CD4-positive, alpha-beta T cell (primary cell): ENCODE measurements around the gene FOXE3. TPM values are rescaled to one million over a fixed set of nuclear protein-coding genes. Genes with fewer than 3 reads are reported as not detected.

Experiments
- ATAC-seq: fragments of 200-7000 bp; cut with Tn5 transposase; one replicate; pipeline ENCODE4 v1.10.0; 2022; ENCODE audit warnings: mild to moderate bottlenecking; ENCODE audit not compliant: poor library complexity
- CTCF ChIA-PET: fragments of 350-600 bp; sonication (Branson Sonifier 250); formaldehyde crosslinking; loops from one replicate; lab custom pipeline; 2021; ENCODE audit warnings: antibody characterized with exemption, inconsistent platforms; lab: Charles Lee
- POLR2A ChIA-PET: fragments of 350-600 bp; sonication (Branson Sonifier 250); formaldehyde crosslinking; loops from one replicate; lab custom pipeline; 2021; ENCODE audit warnings: antibody characterized with exemption, inconsistent platforms; lab: Charles Lee
- DNase-seq, 14 experiments: peaks; one replicate each; pipeline ENCODE4 v3.0.0-alpha.2; 2013 to 2020; ENCODE audit warnings: mixed read lengths in 2 of 14
- H3K27ac ChIP-seq, 2 donors: one replicate each; pipeline versions ENCODE4 v1.5.1 to v1.7.0; 2013; ENCODE audit warnings: low read length in 2 of 2, low read depth in 1 of 2, mild to moderate bottlenecking in 1 of 2
- H3K27me3 ChIP-seq, 2 experiments: 1 replicate in 1 of 2; 2 replicates in 1 of 2; pipeline versions ENCODE4 v1.6.1 to v1.7.0; 2013; ENCODE audit warnings: low read length in 2 of 2, control low read depth in 1 of 2, mild to moderate bottlenecking in 1 of 2, moderate library complexity in 1 of 2; ENCODE audit not compliant: insufficient read depth in 2 of 2, control insufficient read depth in 1 of 2
- H3K36me3 ChIP-seq: one replicate; pipeline ENCODE4 v1.6.1; 2013; ENCODE audit warnings: low read length, control low read depth; ENCODE audit not compliant: insufficient read depth
- H3K4me1 ChIP-seq: one replicate; pipeline ENCODE4 v1.6.1; 2013; ENCODE audit warnings: low read length, control low read depth; ENCODE audit not compliant: insufficient read depth
- H3K4me3 ChIP-seq: one replicate; pipeline ENCODE4 v1.5.1; 2013; ENCODE audit warnings: mild to moderate bottlenecking, low read length, moderate library complexity
- H3K9me3 ChIP-seq, 2 experiments: 1 replicate in 1 of 2; 2 replicates in 1 of 2; pipeline versions ENCODE4 v1.6.1 to v1.7.0; 2013; ENCODE audit warnings: low read length in 2 of 2, mild to moderate bottlenecking in 2 of 2, control low read depth in 1 of 2, moderate library complexity in 1 of 2; ENCODE audit not compliant: control insufficient read depth in 1 of 2, insufficient read depth in 1 of 2
- H3K27ac Mint-ChIP-seq: one replicate; pipeline ENCODE4 v1.8.0; 2020; ENCODE audit warnings: mixed read lengths
- H3K27me3 Mint-ChIP-seq: one replicate; pipeline ENCODE4 v1.8.0; 2021; ENCODE audit warnings: mixed read lengths
- H3K36me3 Mint-ChIP-seq: one replicate; pipeline ENCODE4 v1.8.0; 2021; ENCODE audit warnings: low read depth, mixed read lengths
- H3K4me1 Mint-ChIP-seq: one replicate; pipeline ENCODE4 v1.8.0; 2021; ENCODE audit warnings: low read depth, mixed read lengths
- H3K4me3 Mint-ChIP-seq: one replicate; pipeline ENCODE4 v1.8.0; 2020; ENCODE audit warnings: mild to moderate bottlenecking, mixed read lengths
- H3K9me3 Mint-ChIP-seq: one replicate; pipeline ENCODE4 v1.8.0; 2020; ENCODE audit warnings: mixed read lengths
- CTCF ChIP-seq: fragments of 200-600 bp; IDR thresholded peaks from one replicate; pipeline ENCODE4 v1.8.0; 2022; ENCODE audit warnings: antibody characterized with exemption, mild to moderate bottlenecking
- intact Hi-C, 2 experiments: fragments of 100-400 bp; cut with DNase I in 1 of 2; cut with micrococcal nuclease in 1 of 2; formaldehyde crosslinking; loops; one replicate each; pipeline versions ENCODE4 v1.15.1 to v1.9.0; 2023 to 2025; cut with DNase I, micrococcal nuclease
- total RNA-seq, 174 experiments: library from RNA in 2 of 174; stranded (reverse) in 2 of 174; gene quantifications; one replicate each; pipeline ENCODE4 v1.2.3 and lab custom pipeline; 2021 to 2026

Gene FOXE3
- total RNA-seq, 2 experiments from 2014 or later, result not detected

- Mint-ChIP-seq H3K4me3 (no peak overlapping the region), H3K27ac (no peak overlapping the region), H3K36me3 (no peaks in the 10 kb centered on the region), H3K27me3 (no peaks in the 10 kb centered on the region), H3K4me1 (peaks cover 15% of the 10 kb centered on the region), H3K9me3 (no peaks in the 10 kb centered on the region)
- POLR2A ChIA-PET, result no interaction called here
- H3K36me3 ChIP-seq, result no peaks in the 10 kb centered on the region
- peaks cover 6 to 40% of the 10 kb centered on the region in 2 experiments for H3K9me3 ChIP-seq
- no peak for TF ChIP-seq CTCF
- H3K4me3 ChIP-seq, result no peak overlapping the region
- H3K27ac ChIP-seq, result no peak overlapping the region
- peaks cover 32% of the 10 kb centered on the region for H3K4me1 ChIP-seq
- intact Hi-C loops, result no loop called here
- peaks cover 80 to 95% of the 10 kb centered on the region in 2 experiments for H3K27me3 ChIP-seq
- no peak for ATAC-seq
- no peak for DNase-seq
- CTCF ChIA-PET, result interaction anchor here (1.7 to 3.6 kb wide), 2 partner anchors 11 to 16 kb away, joined by 4 to 20 read pairs; partner anchors contain the start of gene FOXD2
Measured at GRCh38 chr1:47448462-47449222, 32.6 kb downstream of the FOXE3 start.

GRCh38 chr1:47449822-47450552 lies 33.9 kb downstream of the FOXE3 start:
- Histone ChIP-seq H3K4me3 (no peak overlapping the region), H3K4me1 (peaks cover 18% of the 10 kb centered on the region), H3K27ac (no peak overlapping the region), H3K36me3 (no peaks in the 10 kb centered on the region), H3K9me3 (peaks cover 0 to 27% of the 10 kb centered on the region in 2 experiments), H3K27me3 (peaks cover 69 to 82% of the 10 kb centered on the region in 2 experiments)
- ChIA-PET POLR2A (interaction anchor here (1.2 kb wide), 1 partner anchor 12 kb away, joined by 4 read pairs; the partner anchor contains the start of gene FOXD2), CTCF (interaction anchor here (3.6 kb wide), 1 partner anchor 13 kb away, joined by 20 read pairs; the partner anchor contains the start of gene FOXD2)
- H3K4me1 Mint-ChIP-seq, result peaks cover 4% of the 10 kb centered on the region
- no peaks in the 10 kb centered on the region for H3K9me3 Mint-ChIP-seq
- no peak for ATAC-seq
- H3K27me3 Mint-ChIP-seq, result peaks cover 7% of the 10 kb centered on the region
- no peak overlapping the region for H3K4me3 Mint-ChIP-seq
- peak in 1 of 14 experiments; percentile 24 for DNase-seq
- TF ChIP-seq CTCF, result no peak
- H3K36me3 Mint-ChIP-seq, result no peaks in the 10 kb centered on the region
- no peak overlapping the region for H3K27ac Mint-ChIP-seq
- intact Hi-C loops, result no loop called here

DNA sequence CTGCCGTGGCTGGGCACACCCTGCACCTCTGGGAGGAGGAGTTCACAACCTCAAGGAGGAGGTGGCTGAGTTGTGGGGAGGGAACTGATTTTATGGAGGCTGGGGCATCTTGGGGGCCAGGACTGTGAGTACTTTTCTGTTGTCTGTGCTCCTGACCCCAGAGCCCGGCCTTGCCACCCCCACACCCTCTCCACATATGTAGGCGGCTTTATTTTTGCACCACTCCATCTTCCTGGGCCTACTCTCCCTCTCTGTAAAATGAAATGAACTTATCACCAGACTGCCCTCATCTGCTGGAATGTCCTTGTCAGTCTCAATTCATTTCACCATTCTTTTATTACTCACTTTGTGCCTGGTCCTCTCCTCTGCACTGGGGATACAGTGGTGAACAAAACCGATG lies 34.5 kb downstream of the FOXE3 start:
- no peaks in the 10 kb centered on the region for H3K36me3 ChIP-seq
- peaks cover 12% of the 10 kb centered on the region for H3K4me1 ChIP-seq
- Mint-ChIP-seq H3K9me3 (no peaks in the 10 kb centered on the region), H3K4me1 (no peaks in the 10 kb centered on the region), H3K36me3 (no peaks in the 10 kb centered on the region), H3K4me3 (no peak overlapping the region), H3K27ac (no peak overlapping the region), H3K27me3 (peaks cover 13% of the 10 kb centered on the region)
- ChIA-PET CTCF (interaction anchor here (3.6 kb wide), 1 partner anchor 13 kb away, joined by 20 read pairs; the partner anchor contains the start of gene FOXD2), POLR2A (interaction anchor here (1.2 kb wide), 1 partner anchor 13 kb away, joined by 4 read pairs; the partner anchor contains the start of gene FOXD2)
- intact Hi-C loops, result no loop called here
- H3K27me3 ChIP-seq, result peaks cover 63 to 76% of the 10 kb centered on the region in 2 experiments
- H3K9me3 ChIP-seq, result peaks cover 0 to 20% of the 10 kb centered on the region in 2 experiments
- H3K4me3 ChIP-seq, result no peak overlapping the region
- no peak for ATAC-seq
- TF ChIP-seq CTCF, result no peak
- DNase-seq, result no peak
- no peak overlapping the region for H3K27ac ChIP-seq
